IMR-90 (cell line): ENCODE data around the gene GRB10. TPM values are rescaled to one million over a fixed set of nuclear protein-coding genes. Genes with fewer than 3 reads are reported as not detected.

Experiments used
- ATAC-seq: fragments of 200-7000 bp; cut with Tn5 transposase; 2 replicates; pipeline ENCODE4 v1.9.1; 2020; ENCODE audit warnings: low read depth, mild to moderate bottlenecking, moderate library complexity
- BruUV-seq: library from RNA; stranded (reverse); fragments of 400-500 nt; replicated peaks from 2 replicates; lab custom pipeline; 2021; lab: Mats Ljungman, UMichigan
- CTCF ChIA-PET: fragments of 300-600 bp; formaldehyde crosslinking; extraction: SDS; loops from one replicate; lab custom pipeline; 2021; ENCODE audit warnings: antibody characterized with exemption; lab: Yijun Ruan, JAX
- POLR2A ChIA-PET: fragments of 300-600 bp; sonication (Branson Sonifier 250); formaldehyde crosslinking; loops from one replicate; lab custom pipeline; 2022; ENCODE audit warnings: antibody characterized with exemption; ENCODE audit not compliant: unreplicated experiment; lab: Charles Lee
- DNase-seq: peaks from one replicate; pipeline ENCODE4 v3.0.0; 2013
- H2AFZ ChIP-seq: replicated peaks from 2 replicates; pipeline ENCODE3; 2013; ENCODE audit warnings: low read length, mild to moderate bottlenecking; ENCODE audit not compliant: poor library complexity
- H2AK5ac ChIP-seq: 2 replicates; pipeline ENCODE4 v1.6.1; 2013; ENCODE audit warnings: low read depth, low read length, inconsistent platforms
- H2AK9ac ChIP-seq: replicated peaks from 2 replicates; pipeline ENCODE3; 2013; ENCODE audit warnings: mild to moderate bottlenecking, low read depth, low read length, moderate library complexity; ENCODE audit not compliant: poor library complexity
- H2BK120ac ChIP-seq: 2 replicates; pipeline ENCODE4 v1.6.1; 2013; ENCODE audit warnings: low read depth, low read length, inconsistent platforms
- H2BK15ac ChIP-seq: 3 replicates; pipeline ENCODE4 v1.6.1; 2013; ENCODE audit warnings: low read depth, low read length, inconsistent platforms
- H2BK20ac ChIP-seq: 2 replicates; pipeline ENCODE4 v1.6.1; 2013; ENCODE audit warnings: low read depth, mild to moderate bottlenecking, inconsistent platforms, low read length, moderate library complexity
- H2BK5ac ChIP-seq: 2 replicates; pipeline ENCODE4 v1.6.1; 2013; ENCODE audit warnings: mild to moderate bottlenecking, low read depth, low read length, inconsistent platforms; ENCODE audit not compliant: poor library complexity, severe bottlenecking
- H3K14ac ChIP-seq: replicated peaks from 2 replicates; pipeline ENCODE4 v1.6.1; 2013; ENCODE audit warnings: low read depth, low read length, inconsistent platforms
- H3K18ac ChIP-seq: 2 replicates; pipeline ENCODE4 v1.6.1; 2013; ENCODE audit warnings: low read depth, low read length, control low read depth
- H3K23ac ChIP-seq: 2 replicates; pipeline ENCODE4 v1.6.1; 2013; ENCODE audit warnings: low read depth, low read length, inconsistent platforms
- H3K27ac ChIP-seq: 2 replicates; pipeline ENCODE4 v1.5.1; 2013; ENCODE audit warnings: mild to moderate bottlenecking, control low read depth, low read length; ENCODE audit not compliant: insufficient read depth
- H3K27me3 ChIP-seq: 2 replicates; pipeline ENCODE4 v1.6.1; 2013; ENCODE audit warnings: low read length; ENCODE audit not compliant: control insufficient read depth, insufficient read depth
- H3K36me3 ChIP-seq: 2 replicates; pipeline ENCODE4 v1.6.1; 2013; ENCODE audit warnings: low read length, mixed read lengths; ENCODE audit not compliant: control insufficient read depth, insufficient read depth
- H3K4ac ChIP-seq: 2 replicates; pipeline ENCODE4 v1.6.1; 2013; ENCODE audit warnings: low read depth, low read length, inconsistent platforms
- H3K4me1 ChIP-seq: 2 replicates; pipeline ENCODE4 v1.6.1; 2013; ENCODE audit warnings: low read length, mixed read lengths; ENCODE audit not compliant: control insufficient read depth, insufficient read depth
- H3K4me2 ChIP-seq: 2 replicates; pipeline ENCODE4 v1.6.1; 2013; ENCODE audit warnings: low read depth, mild to moderate bottlenecking, control low read depth, low read length, moderate library complexity
- H3K4me3 ChIP-seq: 2 replicates; pipeline ENCODE4 v1.5.1; 2013; ENCODE audit warnings: low read depth, mild to moderate bottlenecking, control low read depth, low read length, moderate library complexity; ENCODE audit not compliant: insufficient read depth
- H3K56ac ChIP-seq: 2 replicates; pipeline ENCODE4 v1.6.1; 2013; ENCODE audit warnings: low read length, inconsistent platforms; ENCODE audit not compliant: insufficient read depth; ENCODE audit errors: extremely low read depth
- H3K79me1 ChIP-seq, 2 experiments: 2 replicates each; pipeline ENCODE4 v1.6.1; 2013; ENCODE audit warnings: low read length in 2 of 2, inconsistent platforms in 1 of 2, low read depth in 1 of 2
- H3K9ac ChIP-seq: 2 replicates; pipeline ENCODE4 v1.6.1; 2013; ENCODE audit warnings: low read depth, low read length, control low read depth
- H3K9me1 ChIP-seq: 2 replicates; pipeline ENCODE4 v1.6.1; 2013; ENCODE audit warnings: low read length, inconsistent platforms; ENCODE audit not compliant: insufficient read depth
- H3K9me3 ChIP-seq: 2 replicates; pipeline ENCODE4 v1.6.1; 2013; ENCODE audit warnings: low read length; ENCODE audit not compliant: control insufficient read depth, insufficient read depth
- H4K20me1 ChIP-seq: 2 replicates; pipeline ENCODE4 v1.6.1; 2013; ENCODE audit warnings: low read length, inconsistent platforms; ENCODE audit not compliant: insufficient read depth
- H4K5ac ChIP-seq: 2 replicates; pipeline ENCODE4 v1.6.1; 2013; ENCODE audit warnings: mild to moderate bottlenecking, low read depth, low read length, control low read depth
- H4K8ac ChIP-seq, 2 experiments: 2 replicates each; pipeline ENCODE4 v1.6.1; 2013; ENCODE audit warnings: low read depth in 2 of 2, low read length in 2 of 2, control low read depth in 1 of 2, inconsistent platforms in 1 of 2
- H4K91ac ChIP-seq: 2 replicates; pipeline ENCODE4 v1.6.1; 2013; ENCODE audit warnings: low read depth, low read length, inconsistent platforms; ENCODE audit not compliant: insufficient read depth
- BHLHE40 ChIP-seq: fragments of 150-350 bp; IDR thresholded peaks from 2 replicates; pipeline ENCODE4 v1.6.1; 2016; ENCODE audit warnings: mild to moderate bottlenecking, low read depth, low read length
- CHD1 ChIP-seq: IDR thresholded peaks from 2 replicates; pipeline ENCODE4 v1.6.1; 2012; ENCODE audit warnings: low read depth, low read length, improper control_type of control experiment
- FOS ChIP-seq: fragments of 150-350 bp; IDR thresholded peaks from 2 replicates; pipeline ENCODE4 v1.6.1; 2016; ENCODE audit warnings: low read depth, low read length
- MAFK ChIP-seq: IDR thresholded peaks from 2 replicates; pipeline ENCODE4 v1.6.1; 2012; ENCODE audit warnings: low read depth, low read length, improper control_type of control experiment
- MAZ ChIP-seq: IDR thresholded peaks from 2 replicates; pipeline ENCODE4 v1.6.1; 2012; ENCODE audit warnings: low read depth, mild to moderate bottlenecking, low read length, improper control_type of control experiment, moderate library complexity, borderline replicate concordance
- MXI1 ChIP-seq: IDR thresholded peaks from 2 replicates; pipeline ENCODE4 v1.6.1; 2012; ENCODE audit warnings: low read depth, mild to moderate bottlenecking, low read length, moderate library complexity, borderline replicate concordance
- NFE2L2 ChIP-seq: fragments of 150-350 bp; IDR thresholded peaks from 2 replicates; pipeline ENCODE4 v1.6.1; 2016; ENCODE audit warnings: low read depth, mild to moderate bottlenecking, low read length
- POLR2A ChIP-seq: IDR thresholded peaks from 2 replicates; pipeline ENCODE4 v1.6.1; 2012; ENCODE audit warnings: mild to moderate bottlenecking, low read depth, low read length
- RAD21 ChIP-seq: IDR thresholded peaks from 2 replicates; pipeline ENCODE4 v1.6.1; 2012; ENCODE audit warnings: low read length, improper control_type of control experiment
- RCOR1 ChIP-seq: IDR thresholded peaks from 2 replicates; pipeline ENCODE4 v1.6.1; 2012; ENCODE audit warnings: mild to moderate bottlenecking, low read length, improper control_type of control experiment; ENCODE audit not compliant: insufficient replicate concordance
- RFX5 ChIP-seq: IDR thresholded peaks from 2 replicates; pipeline ENCODE4 v1.8.0; 2012; ENCODE audit warnings: low read depth, mild to moderate bottlenecking, low read length, moderate library complexity
- SMC3 ChIP-seq: fragments of 150-350 bp; IDR thresholded peaks from 2 replicates; pipeline ENCODE4 v1.6.1; 2016; ENCODE audit warnings: low read depth, mild to moderate bottlenecking, antibody characterized with exemption, low read length, moderate library complexity
- WGBS, 2 experiments: methylation state at CpG; one replicate each; pipeline versions ENCODE4 v1.1.5 to v1.1.7; 2013; ENCODE audit warnings: missing lambda C conversion rate in 2 of 2; ENCODE audit not compliant: insufficient read length in 1 of 2; ENCODE audit errors: extremely low coverage in 2 of 2; 5-methylcytosine and 5-hydroxymethylcytosine counted together
- dilution Hi-C: fragments of 300-500 bp; cut with HindIII; formaldehyde crosslinking; loops from one replicate; pipeline ENCODE4 v1.14.3; 2018; ENCODE audit warnings: low sequenced_read_pairs; ENCODE audit not compliant: unreplicated experiment
- in situ Hi-C: fragments of 300-500 bp; cut with MboI; formaldehyde crosslinking; loops from 3 replicates; pipeline ENCODE4 v1.14.3; 2019; ENCODE audit warnings: low sequenced_read_pairs, inconsistent platforms, mixed read lengths
- intact Hi-C: fragments of 100-400 bp; cut with micrococcal nuclease; formaldehyde crosslinking; loops from 2 replicates; pipeline ENCODE4 v1.10.0; 2022
- polyA plus RNA-seq, 3 experiments: library from polyadenylated mRNA; depleted of rRNA; stranded (reverse); fragments of >200 nt; gene quantifications; 2 replicates each; pipeline ENCODE4 v1.2.3, GENCODE V29; 2012; ENCODE audit warnings: low replicate concordance in 1 of 3
- total RNA-seq: library from RNA; depleted of rRNA; stranded (reverse); fragments of >200 nt; gene quantifications from 2 replicates; pipeline ENCODE4 v1.2.3, GENCODE V29; 2012
- TF ChIP-seq, protein P1 (sequence below): conservative IDR thresholded peaks from 2 replicates; pipeline ENCODE4 v1.5.1; 2012; ENCODE audit warnings: mild to moderate bottlenecking, low read depth, low read length, improper control_type of control experiment
- TF ChIP-seq, protein P2 (sequence below): fragments of 150-350 bp; IDR thresholded peaks from 2 replicates; pipeline ENCODE4 v1.6.1; 2017; ENCODE audit warnings: mild to moderate bottlenecking, antibody characterized with exemption, low read length, low read depth

GRB10 gene
- total and polyA plus RNA-seq, 2 of the 4 experiments (the other 2 are of a cell fraction), result 6.3 to 15.1 TPM

DNA sequence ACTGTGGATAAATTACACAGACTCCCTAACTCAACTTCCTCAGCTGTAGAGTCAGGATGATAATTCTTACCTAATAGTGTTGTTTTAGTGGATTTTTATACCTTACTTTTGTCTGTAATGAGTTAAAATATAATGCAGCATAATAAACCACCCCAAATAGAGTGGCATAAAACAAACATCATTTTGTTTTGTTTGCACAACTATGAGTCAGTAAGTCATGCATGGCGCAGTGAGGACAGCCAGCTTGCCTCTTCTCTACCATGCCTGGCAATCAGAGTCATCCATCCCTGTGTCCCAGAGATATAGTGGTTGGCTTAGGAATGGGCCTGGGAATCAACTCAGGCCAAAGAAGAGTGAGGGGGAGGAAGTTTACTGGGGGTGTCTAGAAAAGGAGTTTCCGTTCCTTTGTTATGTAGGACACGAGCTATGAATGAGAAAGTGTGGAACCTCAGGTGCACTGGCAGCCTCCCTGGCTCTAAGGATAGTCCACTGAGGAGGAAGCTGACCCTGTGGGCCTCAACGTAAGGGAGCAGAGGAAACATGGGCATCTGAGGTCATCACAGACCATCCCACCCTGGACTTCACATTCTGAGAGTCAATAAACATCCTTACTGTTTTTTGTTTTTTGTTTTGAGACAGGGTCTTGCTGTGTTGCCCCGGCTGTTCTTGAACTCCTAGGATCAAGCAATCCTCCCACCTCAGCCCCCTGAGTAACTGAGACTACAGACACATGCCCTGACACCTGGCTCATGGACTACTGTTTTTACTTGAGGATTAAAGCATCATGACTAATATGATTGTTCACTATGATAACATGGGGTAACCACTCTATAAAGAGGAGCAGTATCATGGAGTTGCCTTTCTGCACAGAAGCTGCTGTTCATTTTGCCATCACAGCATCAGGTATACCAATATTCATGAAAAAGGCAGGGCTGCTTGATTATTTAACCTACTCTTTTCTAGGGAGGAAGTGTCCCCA lies 21.0 kb upstream of the GRB10 start (continued):
- no peak for TF ChIP-seq MAFK

DNA sequence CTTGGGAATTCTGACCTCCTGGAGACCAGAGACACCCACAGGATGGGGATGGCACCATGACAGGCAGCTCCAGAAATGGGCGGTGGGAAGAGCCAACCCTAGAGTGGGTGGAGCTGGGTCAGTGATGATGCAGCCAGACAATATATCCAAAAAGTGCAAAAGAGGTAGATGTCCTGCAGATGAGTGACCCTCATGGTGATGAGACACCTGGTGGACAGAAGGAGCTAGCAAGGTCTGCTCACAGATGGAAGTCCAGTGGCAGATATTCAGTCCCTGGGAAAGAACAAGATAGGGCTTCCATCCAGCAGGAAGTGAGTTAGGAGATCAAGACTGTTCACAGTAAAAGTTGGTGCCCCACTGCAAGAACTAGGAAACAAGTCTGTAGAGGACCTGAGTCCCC lies 19.2 kb upstream of the GRB10 start:
- H3K4me1 ChIP-seq, result no peaks in the 10 kb centered on the region
- H3K56ac ChIP-seq, result no peak overlapping the region
- H2BK120ac ChIP-seq, result no peak overlapping the region
- no peak overlapping the region for H4K5ac ChIP-seq
- no peaks in the 10 kb centered on the region; the same call in 1 of the 2 replicates for H3K9me1 ChIP-seq
- CTCF ChIA-PET, result no interaction called here
- no peak overlapping the region for H3K23ac ChIP-seq
- no peak overlapping the region for H2AFZ ChIP-seq
- no peak overlapping the region for H2BK5ac ChIP-seq
- in situ Hi-C loops, result no loop called here
- no peak overlapping the region for H4K91ac ChIP-seq
- dilution Hi-C loops, result no loop called here
- peaks cover 35% of the 10 kb centered on the region for H3K27me3 ChIP-seq
- H3K4me3 ChIP-seq, result no peak overlapping the region
- no peak overlapping the region for H2BK15ac ChIP-seq
- H3K36me3 ChIP-seq, result no peaks in the 10 kb centered on the region
- no peak overlapping the region for H3K14ac ChIP-seq
- H4K20me1 ChIP-seq, result no peaks in the 10 kb centered on the region
- H3K9ac ChIP-seq, result no peak overlapping the region
- intact Hi-C loops, result no loop called here
- 80% methylated on average over 1 of the region's 1 CpG; no CpG with 5 or more reads in 1 of the 2 experiments for WGBS, 2 experiments
- POLR2A ChIA-PET, result no interaction called here
- ATAC-seq (no peak), DNase-seq (no peak)
- H4K8ac ChIP-seq, result no peak overlapping the region
- no peak overlapping the region for H3K4ac ChIP-seq
- no peak overlapping the region for H3K18ac ChIP-seq
- no peaks in the 10 kb centered on the region for H3K79me1 ChIP-seq
- H2AK9ac ChIP-seq, result no peak overlapping the region
- H3K9me3 ChIP-seq, result peaks cover 3% of the 10 kb centered on the region; the same call in 1 of the 2 replicates
- H3K4me2 ChIP-seq, result no peak overlapping the region
- BruUV-seq, result no TSS peak
- no peak overlapping the region for H2BK20ac ChIP-seq
- TF ChIP-seq RAD21 (no peak), RFX5 (no peak), RCOR1 (no peak), CHD1 (no peak), MAFK (no peak), MXI1 (no peak), POLR2A (no peak), NFE2L2 (no peak), BHLHE40 (no peak), SMC3 (no peak), FOS (no peak), MAZ (no peak)
- TF ChIP-seq, protein P1, sequence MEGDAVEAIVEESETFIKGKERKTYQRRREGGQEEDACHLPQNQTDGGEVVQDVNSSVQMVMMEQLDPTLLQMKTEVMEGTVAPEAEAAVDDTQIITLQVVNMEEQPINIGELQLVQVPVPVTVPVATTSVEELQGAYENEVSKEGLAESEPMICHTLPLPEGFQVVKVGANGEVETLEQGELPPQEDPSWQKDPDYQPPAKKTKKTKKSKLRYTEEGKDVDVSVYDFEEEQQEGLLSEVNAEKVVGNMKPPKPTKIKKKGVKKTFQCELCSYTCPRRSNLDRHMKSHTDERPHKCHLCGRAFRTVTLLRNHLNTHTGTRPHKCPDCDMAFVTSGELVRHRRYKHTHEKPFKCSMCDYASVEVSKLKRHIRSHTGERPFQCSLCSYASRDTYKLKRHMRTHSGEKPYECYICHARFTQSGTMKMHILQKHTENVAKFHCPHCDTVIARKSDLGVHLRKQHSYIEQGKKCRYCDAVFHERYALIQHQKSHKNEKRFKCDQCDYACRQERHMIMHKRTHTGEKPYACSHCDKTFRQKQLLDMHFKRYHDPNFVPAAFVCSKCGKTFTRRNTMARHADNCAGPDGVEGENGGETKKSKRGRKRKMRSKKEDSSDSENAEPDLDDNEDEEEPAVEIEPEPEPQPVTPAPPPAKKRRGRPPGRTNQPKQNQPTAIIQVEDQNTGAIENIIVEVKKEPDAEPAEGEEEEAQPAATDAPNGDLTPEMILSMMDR, result no peak
- TF ChIP-seq, protein P2, sequence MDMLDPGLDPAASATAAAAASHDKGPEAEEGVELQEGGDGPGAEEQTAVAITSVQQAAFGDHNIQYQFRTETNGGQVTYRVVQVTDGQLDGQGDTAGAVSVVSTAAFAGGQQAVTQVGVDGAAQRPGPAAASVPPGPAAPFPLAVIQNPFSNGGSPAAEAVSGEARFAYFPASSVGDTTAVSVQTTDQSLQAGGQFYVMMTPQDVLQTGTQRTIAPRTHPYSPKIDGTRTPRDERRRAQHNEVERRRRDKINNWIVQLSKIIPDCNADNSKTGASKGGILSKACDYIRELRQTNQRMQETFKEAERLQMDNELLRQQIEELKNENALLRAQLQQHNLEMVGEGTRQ, result no peak
- H2AK5ac ChIP-seq, result no peak overlapping the region
- H3K27ac ChIP-seq, result no peak overlapping the region
